Activated CD4-positive, CD25-positive, alpha-beta regulatory T cell treated with anti-CD3 and anti-CD28 coated beads, Interleukin-2, amount 50 U/mL, for 72 hours (primary cell): ENCODE measurements around the gene SLC50A1.
A peak's percentile ranks its signal among the peaks of the same experiment; 100 is the strongest.
"Not testable (repeated sequence)": the region's sequence is repeated elsewhere in the genome, so short reads cannot be mapped to it uniquely, and the experiment has no call there.

ENCODE experiments used
- DNase-seq: peaks from one replicate; pipeline ENCODE4 v3.0.0; 2021

SLC50A1 gene

GRCh38 chr1:155117610-155118009, 18.0 kb upstream of the SLC50A1 start:
- no peak for DNase-seq

- not testable (repeated sequence) for DNase-seq
Observed at GRCh38 chr1:155118090-155118489, 17.6 kb upstream of the SLC50A1 start.

GRCh38 chr1:155120253-155120652, 15.4 kb upstream of the SLC50A1 start:
- no peak for DNase-seq

GRCh38 chr1:155121249-155121648, 14.4 kb upstream of the SLC50A1 start:
- DNase-seq = no peak

- no peak for DNase-seq
Observed at GRCh38 chr1:155122308-155122707, 13.3 kb upstream of the SLC50A1 start.

- DNase-seq = no peak
Observed at GRCh38 chr1:155123801-155124200, 11.9 kb upstream of the SLC50A1 start.

- no peak for DNase-seq
Observed at GRCh38 chr1:155124503-155125463, 10.9 kb upstream of the SLC50A1 start.

- DNase-seq = no peak
Observed at GRCh38 chr1:155125511-155125945, 10.1 kb upstream of the SLC50A1 start.

GRCh38 chr1:155125946-155126555, 9.6 kb upstream of the SLC50A1 start:
- DNase-seq = no peak

GRCh38 chr1:155126556-155127104, 9.0 kb upstream of the SLC50A1 start:
- no peak for DNase-seq

- DNase-seq = no peak
Observed at GRCh38 chr1:155127105-155127966, 8.3 kb upstream of the SLC50A1 start, which contains the start of gene EFNA1. TSS of gene EFNA1 (plus strand) at chr1:155127876. CDS start at chr1:155127978, 102 bp downstream.

GRCh38 chr1:155127967-155128754, 7.5 kb upstream of the SLC50A1 start:
- DNase-seq = no peak

GRCh38 chr1:155128755-155129473, 6.7 kb upstream of the SLC50A1 start:
- no peak for DNase-seq

- DNase-seq = no peak
Observed at GRCh38 chr1:155130272-155131006, 5.2 kb upstream of the SLC50A1 start.

GRCh38 chr1:155131285-155131684, 4.4 kb upstream of the SLC50A1 start:
- no peak for DNase-seq

- DNase-seq = no peak
Observed at GRCh38 chr1:155131856-155132255, 3.8 kb upstream of the SLC50A1 start.

GRCh38 chr1:155133799-155134281, 1.8 kb upstream of the SLC50A1 start:
- no peak for DNase-seq

GRCh38 chr1:155134322-155134721, 1.3 kb upstream of the SLC50A1 start:
- no peak for DNase-seq

GRCh38 chr1:155134880-155135414, 705 bp upstream of the SLC50A1 start:
- peak; percentile 55 for DNase-seq

GRCh38 chr1:155136748-155137147, 1.1 kb downstream of the SLC50A1 start:
- DNase-seq = no peak
